ENCODE measurements around the gene KIF9.
"Not testable (repeated sequence)": the region's sequence is repeated elsewhere in the genome, so short reads cannot be mapped to it uniquely, and the experiment has no call there.

Gene KIF9, protein sequence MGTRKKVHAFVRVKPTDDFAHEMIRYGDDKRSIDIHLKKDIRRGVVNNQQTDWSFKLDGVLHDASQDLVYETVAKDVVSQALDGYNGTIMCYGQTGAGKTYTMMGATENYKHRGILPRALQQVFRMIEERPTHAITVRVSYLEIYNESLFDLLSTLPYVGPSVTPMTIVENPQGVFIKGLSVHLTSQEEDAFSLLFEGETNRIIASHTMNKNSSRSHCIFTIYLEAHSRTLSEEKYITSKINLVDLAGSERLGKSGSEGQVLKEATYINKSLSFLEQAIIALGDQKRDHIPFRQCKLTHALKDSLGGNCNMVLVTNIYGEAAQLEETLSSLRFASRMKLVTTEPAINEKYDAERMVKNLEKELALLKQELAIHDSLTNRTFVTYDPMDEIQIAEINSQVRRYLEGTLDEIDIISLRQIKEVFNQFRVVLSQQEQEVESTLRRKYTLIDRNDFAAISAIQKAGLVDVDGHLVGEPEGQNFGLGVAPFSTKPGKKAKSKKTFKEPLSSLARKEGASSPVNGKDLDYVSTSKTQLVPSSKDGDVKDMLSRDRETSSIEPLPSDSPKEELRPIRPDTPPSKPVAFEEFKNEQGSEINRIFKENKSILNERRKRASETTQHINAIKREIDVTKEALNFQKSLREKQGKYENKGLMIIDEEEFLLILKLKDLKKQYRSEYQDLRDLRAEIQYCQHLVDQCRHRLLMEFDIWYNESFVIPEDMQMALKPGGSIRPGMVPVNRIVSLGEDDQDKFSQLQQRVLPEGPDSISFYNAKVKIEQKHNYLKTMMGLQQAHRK

DNA sequence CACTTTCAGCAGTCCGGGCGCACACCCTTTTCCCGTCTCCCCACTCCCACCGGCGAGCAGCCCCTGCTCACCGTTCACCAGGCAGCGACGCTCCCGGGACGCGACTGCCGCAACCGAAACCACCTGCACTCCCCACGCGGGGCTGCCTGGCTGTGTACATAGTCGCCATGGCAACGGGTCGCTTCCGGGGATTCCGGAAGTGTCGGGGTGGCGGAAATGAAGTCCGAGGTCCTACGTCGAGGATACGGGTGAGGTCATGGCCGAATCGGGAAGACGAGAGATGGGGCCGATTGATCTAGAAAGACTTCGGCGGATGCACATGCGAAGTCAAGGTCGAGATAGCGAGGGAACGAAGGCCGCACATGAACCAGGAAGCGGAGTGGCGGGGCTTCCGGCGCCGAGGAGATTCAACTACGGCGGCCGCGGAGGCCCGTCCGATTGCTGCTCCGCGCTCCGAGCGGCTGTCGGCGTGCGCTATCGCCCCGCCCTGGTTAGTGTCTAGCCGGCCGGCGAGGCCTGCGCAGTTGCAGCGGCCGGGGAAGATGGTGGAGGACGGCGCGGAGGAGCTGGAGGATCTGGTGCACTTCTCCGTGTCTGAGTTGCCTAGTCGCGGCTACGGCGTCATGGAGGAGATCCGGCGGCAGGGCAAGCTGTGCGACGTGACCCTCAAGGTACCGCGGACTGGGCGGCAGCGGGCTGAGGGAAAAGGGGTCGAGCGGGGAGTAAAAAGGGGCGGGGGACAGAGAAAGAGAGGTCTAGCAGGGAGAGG, at the start of gene KIF9, which contains the start of gene KLHL18:
TSS of gene KIF9 (minus strand) at position 376 of the 769 bp plus-strand sequence. CDS start 5,425 bp downstream, outside the sequence.
TSS of gene KLHL18 (plus strand) at position 521 of the 769 bp plus-strand sequence. CDS start at position 543, 22 bp downstream.
- H3K9me3 Mint-ChIP-seq, result no peaks in the 10 kb centered on the region
- peaks cover 6% of the 10 kb centered on the region for H3K36me3 Mint-ChIP-seq (ENCODE audit: low read depth)
- H3K27me3 Mint-ChIP-seq (ENCODE audit: low read depth), result no peaks in the 10 kb centered on the region
- peak within 1 kb of the TSS; percentile 94 for H3K4me3 Mint-ChIP-seq
- peak within 1 kb of the TSS; percentile 99 for H3K27ac Mint-ChIP-seq
- peaks cover 20% of the 10 kb centered on the region for H3K4me1 Mint-ChIP-seq (ENCODE audit: low read depth)

DNA sequence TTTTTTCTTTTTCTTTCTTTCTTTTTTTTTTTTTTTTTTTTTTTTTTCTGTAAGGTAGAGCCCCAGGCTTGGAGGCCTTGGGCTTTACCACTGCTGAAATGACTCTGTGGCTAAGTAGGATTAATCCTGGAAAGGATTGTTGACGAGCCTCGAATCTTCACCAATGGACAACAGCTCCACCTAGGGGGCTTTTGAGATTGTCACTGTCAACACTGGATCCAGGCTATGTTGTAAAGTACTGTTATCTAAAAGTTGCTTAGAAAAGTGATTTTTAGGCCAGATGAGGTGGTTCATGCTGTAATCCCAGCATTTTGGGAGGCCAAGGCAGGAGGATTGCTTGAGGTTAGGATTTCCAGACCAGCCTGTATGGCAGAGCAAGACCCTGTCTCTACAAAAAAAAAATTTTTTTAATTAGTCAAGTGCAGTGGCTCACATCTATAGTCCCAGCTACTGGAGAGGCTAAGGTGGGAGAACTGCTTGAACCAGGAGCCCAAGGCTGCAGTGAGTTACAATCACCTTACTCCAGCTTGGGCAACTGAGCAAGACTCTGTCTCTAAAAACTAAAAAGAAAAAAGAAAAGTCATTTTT, 41.8 kb upstream of the KIF9 start:
- Mint-ChIP-seq H3K9me3 (no peaks in the 10 kb centered on the region), H3K36me3 (ENCODE audit: low read depth) (peaks cover 12% of the 10 kb centered on the region)

DNA sequence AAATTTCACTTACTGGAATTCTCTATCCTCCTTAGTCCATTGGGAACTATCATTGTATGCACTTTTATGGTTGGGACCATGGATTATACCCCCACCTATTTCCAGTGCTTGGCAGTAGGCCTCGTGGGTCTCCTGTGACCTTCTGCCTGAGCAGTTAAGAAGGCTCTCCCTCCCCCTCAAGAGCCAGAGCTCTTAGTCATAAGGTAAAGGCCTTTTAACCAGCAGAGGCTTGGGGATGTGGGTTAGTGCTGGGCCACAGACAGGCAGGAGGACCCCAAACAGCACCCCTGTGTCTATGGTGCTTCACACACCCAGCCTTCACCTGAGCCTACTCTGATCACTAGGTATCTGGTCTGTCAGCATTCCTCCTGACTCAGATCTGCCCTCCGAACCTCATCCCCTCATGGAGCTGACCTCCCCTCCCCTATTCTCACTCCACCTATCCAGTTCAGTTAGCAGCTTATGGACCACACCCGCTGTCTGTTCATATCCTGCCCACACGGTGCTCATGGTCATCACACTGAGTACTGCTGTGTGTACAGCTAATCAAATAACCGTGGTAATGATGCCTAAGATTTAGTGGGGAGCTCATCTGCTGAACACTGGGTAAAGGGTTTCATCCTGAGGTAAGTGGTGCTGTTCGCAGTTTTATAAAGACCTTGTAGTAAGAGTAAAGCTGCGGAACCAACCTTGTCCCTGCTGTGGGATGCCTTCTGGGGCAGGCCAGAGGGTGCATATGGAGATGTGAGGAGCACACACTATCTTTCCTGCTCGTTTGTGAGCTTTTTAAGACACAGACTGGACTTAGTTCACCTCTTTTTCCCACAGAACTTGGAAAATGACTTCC, 41.1 kb upstream of the KIF9 start:
- H3K4me1 Mint-ChIP-seq (ENCODE audit: low read depth), result peaks cover 5% of the 10 kb centered on the region
- peaks cover 12% of the 10 kb centered on the region for H3K36me3 Mint-ChIP-seq (ENCODE audit: low read depth)
- no peaks in the 10 kb centered on the region for H3K27me3 Mint-ChIP-seq (ENCODE audit: low read depth)
- no peak overlapping the region for H3K27ac Mint-ChIP-seq
- H3K9me3 Mint-ChIP-seq, result no peaks in the 10 kb centered on the region
- H3K4me3 Mint-ChIP-seq, result no peak overlapping the region

More for the DNA sequence above, 41.8 kb upstream of the KIF9 start:
- Mint-ChIP-seq H3K27ac (no peak overlapping the region), H3K27me3 (ENCODE audit: low read depth) (no peaks in the 10 kb centered on the region), H3K4me1 (ENCODE audit: low read depth) (peaks cover 5% of the 10 kb centered on the region), H3K4me3 (no peak overlapping the region)

DNA sequence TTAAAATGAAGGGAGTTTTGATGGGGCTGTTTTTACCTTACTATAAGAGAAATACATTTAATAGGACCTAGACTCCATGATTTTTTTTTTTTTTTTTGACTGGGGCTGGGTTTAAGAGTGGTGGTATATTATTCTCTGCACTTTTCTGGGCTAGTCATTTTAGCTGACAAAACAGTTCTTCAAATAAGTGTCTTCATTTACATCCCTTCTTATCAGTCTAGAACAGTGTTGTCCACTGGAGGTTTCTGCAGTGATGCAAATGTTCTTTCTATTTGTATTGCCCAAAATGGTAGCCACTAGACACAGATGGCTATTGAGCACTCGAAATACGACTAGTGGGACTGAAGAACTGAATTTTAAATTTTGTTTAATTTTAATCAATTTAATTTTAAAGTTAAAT, 37.4 kb upstream of the KIF9 start:
- Mint-ChIP-seq H3K36me3 (ENCODE audit: low read depth) (peaks cover 11% of the 10 kb centered on the region), H3K27ac (no peak overlapping the region), H3K4me3 (no peak overlapping the region), H3K27me3 (ENCODE audit: low read depth) (no peaks in the 10 kb centered on the region), H3K9me3 (no peaks in the 10 kb centered on the region), H3K4me1 (ENCODE audit: low read depth) (peaks cover 5% of the 10 kb centered on the region)

DNA sequence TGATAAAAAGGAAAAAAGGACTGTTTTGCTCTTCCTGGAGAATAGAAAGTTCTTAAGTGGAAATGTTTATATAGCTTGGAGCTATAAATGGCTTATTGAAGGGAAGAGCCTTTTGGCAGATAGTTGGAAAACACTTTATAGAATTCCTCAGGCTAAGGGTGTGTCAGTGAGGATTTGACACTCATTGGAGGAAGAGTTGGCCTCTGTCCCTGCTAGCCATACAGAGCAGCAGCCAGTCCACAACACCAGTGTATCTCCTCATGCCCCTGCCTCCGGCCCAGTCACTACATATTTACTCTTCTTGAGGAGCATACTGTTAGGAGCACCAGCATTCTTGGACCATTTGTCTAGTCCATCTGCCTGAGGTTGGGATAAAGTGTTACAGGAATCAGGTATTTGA, 36.3 kb upstream of the KIF9 start:
- Mint-ChIP-seq H3K4me3 (no peak overlapping the region), H3K4me1 (ENCODE audit: low read depth) (peaks cover 5% of the 10 kb centered on the region), H3K27me3 (ENCODE audit: low read depth) (no peaks in the 10 kb centered on the region), H3K36me3 (ENCODE audit: low read depth) (peaks cover 10% of the 10 kb centered on the region), H3K27ac (no peak overlapping the region), H3K9me3 (no peaks in the 10 kb centered on the region)

DNA sequence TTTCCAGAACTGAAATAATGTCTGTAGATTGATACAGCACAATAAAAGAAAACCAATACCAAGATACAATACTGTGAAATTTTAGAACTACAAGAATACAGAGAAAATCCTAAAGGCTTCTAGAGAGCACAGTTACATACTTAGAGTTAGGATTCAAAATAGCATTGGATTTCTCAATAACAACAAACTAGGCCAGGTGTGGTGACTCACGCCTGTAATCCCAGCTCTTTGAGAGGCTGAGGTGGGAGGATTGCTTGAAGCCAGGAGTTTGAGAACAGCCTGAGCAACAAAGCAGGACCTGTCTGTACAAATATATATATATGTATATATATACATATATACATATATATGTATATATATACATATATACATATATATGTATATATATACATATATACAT, 33.6 kb upstream of the KIF9 start:
- H3K36me3 Mint-ChIP-seq (ENCODE audit: low read depth); H3K27ac Mint-ChIP-seq; H3K9me3 Mint-ChIP-seq; H3K4me3 Mint-ChIP-seq; H3K4me1 Mint-ChIP-seq (ENCODE audit: low read depth); H3K27me3 Mint-ChIP-seq (ENCODE audit: low read depth): not testable (repeated sequence)

DNA sequence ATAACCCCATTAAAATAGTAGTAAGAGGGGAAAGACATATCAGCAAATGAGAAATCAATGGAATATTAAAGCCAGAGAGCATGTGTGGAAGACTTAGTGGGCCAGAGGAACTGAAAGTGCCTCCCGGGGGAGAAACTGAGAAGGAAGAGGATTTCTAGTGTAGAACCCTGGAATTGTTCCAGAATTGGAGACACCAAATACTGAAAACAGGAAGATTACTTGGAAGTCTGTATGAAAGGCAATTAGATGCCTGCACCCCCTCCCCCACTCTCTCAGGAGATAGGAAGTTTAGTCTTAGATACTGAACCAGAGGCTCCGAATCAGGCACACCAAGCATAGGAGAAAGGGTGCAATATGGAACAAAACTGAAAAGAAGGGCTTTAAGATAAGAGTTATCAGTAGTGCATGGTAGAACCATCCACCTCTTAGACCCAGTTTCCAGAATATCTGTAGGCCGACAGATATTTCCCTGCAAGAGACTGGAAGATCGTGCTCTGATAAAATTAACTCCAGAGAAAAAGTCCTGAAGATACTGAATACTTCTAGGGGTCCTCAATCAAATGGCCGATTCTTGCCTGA, 32.6 kb upstream of the KIF9 start:
- Mint-ChIP-seq H3K4me3 (no peak overlapping the region), H3K27ac (no peak overlapping the region), H3K36me3 (ENCODE audit: low read depth) (peaks cover 3% of the 10 kb centered on the region), H3K27me3 (ENCODE audit: low read depth) (no peaks in the 10 kb centered on the region), H3K4me1 (ENCODE audit: low read depth) (peaks cover 2% of the 10 kb centered on the region), H3K9me3 (no peaks in the 10 kb centered on the region)

DNA sequence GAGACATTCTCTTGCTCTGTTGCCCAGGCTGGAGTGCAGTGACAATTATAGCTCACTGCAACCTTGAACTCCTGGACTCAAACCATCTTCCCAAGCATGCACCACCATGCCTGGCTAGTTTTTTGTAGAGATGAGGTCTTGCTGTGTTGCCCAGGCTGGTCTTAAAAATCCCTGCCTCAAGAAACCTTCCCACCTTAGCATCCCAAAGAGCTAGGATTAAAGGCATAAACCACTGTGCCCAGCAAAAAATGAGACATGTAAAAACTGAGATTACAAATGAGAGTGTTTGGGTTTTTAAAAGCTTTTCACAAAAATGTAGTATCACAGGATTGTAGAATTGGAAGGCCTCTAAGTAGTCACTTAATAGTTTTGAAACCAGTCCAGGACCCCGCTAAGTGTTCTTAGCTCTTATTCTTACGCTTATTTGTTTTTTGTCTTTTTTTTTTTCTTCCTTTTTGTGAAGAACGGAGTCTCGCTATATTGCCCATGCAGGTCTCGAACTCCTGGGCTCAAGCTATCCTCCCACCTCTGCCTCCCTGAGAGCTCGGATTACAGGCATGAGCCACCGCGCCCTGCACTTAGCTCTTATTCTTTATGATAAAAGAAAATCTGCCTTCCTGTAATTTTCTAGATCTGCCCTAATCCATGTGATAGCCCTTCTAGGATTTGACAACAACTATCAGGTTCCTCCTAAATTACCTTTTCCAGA, 31.6 kb upstream of the KIF9 start:
- H3K27me3 Mint-ChIP-seq (ENCODE audit: low read depth), result no peaks in the 10 kb centered on the region
- peaks cover 2% of the 10 kb centered on the region for H3K4me1 Mint-ChIP-seq (ENCODE audit: low read depth)
- no peak overlapping the region for H3K4me3 Mint-ChIP-seq
- H3K36me3 Mint-ChIP-seq (ENCODE audit: low read depth), result peaks cover 3% of the 10 kb centered on the region
- H3K27ac Mint-ChIP-seq, result peak overlapping the region; percentile 3
- H3K9me3 Mint-ChIP-seq, result no peaks in the 10 kb centered on the region

DNA sequence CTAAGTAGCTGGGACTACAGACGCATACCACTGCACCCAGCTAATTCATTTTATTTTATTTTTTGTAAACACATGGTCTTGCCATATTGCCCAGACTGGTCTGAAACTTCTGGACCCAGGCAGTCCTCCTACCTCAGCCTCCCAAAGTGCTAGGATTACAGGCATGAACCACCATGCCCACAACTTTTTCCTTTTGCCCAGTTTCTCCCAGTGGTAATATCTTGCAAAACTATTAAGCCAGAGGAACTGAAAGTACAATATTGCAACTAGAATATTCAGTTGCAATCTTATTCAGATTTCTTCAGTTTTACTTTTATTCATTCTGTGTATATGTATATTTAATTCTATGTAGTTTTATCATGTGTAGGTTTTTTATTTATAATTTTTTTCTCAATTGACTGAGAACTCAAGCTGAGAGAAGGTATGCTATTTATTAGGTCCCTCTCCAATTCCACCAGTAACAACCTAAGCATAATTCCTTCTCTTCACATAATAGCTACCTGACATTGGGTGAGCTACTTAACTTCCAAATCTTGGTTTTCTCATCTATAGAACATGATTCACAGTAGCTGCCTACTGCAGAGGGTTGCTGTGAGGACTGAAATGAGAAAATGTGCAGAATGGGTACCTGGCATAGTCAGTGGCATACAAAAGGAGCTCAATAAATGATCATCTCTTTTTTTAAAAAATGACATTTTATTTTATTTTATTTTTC, 30.9 kb upstream of the KIF9 start:
- peaks cover 7% of the 10 kb centered on the region for H3K36me3 Mint-ChIP-seq (ENCODE audit: low read depth)
- no peak overlapping the region for H3K27ac Mint-ChIP-seq
- H3K27me3 Mint-ChIP-seq (ENCODE audit: low read depth), result no peaks in the 10 kb centered on the region
- H3K9me3 Mint-ChIP-seq, result no peaks in the 10 kb centered on the region
- H3K4me1 Mint-ChIP-seq (ENCODE audit: low read depth), result peaks cover 2% of the 10 kb centered on the region
- H3K4me3 Mint-ChIP-seq, result no peak overlapping the region

DNA sequence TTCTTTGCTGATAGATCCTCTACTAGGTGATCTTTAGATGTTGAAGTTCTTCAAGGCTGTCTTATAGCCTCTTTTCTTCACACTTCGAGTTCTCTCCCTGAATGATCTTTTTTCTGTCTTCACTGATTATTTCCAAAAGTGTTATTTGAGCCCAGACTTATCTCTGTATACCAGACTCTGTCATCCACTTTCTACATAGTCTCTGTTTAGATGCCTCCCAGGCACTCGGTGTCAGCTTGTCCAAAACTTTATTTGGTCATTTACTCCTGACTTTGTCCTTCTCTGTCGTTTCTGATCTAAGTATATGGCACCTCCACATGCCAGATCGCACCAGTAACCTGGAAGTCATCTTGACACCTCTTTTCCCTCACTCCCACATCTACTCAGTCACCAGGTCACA, 27.8 kb upstream of the KIF9 start:
- Mint-ChIP-seq H3K27me3 (ENCODE audit: low read depth) (no peaks in the 10 kb centered on the region), H3K9me3 (no peaks in the 10 kb centered on the region), H3K36me3 (ENCODE audit: low read depth) (peaks cover 11% of the 10 kb centered on the region), H3K27ac (no peak overlapping the region), H3K4me3 (no peak overlapping the region), H3K4me1 (ENCODE audit: low read depth) (peaks cover 4% of the 10 kb centered on the region)

DNA sequence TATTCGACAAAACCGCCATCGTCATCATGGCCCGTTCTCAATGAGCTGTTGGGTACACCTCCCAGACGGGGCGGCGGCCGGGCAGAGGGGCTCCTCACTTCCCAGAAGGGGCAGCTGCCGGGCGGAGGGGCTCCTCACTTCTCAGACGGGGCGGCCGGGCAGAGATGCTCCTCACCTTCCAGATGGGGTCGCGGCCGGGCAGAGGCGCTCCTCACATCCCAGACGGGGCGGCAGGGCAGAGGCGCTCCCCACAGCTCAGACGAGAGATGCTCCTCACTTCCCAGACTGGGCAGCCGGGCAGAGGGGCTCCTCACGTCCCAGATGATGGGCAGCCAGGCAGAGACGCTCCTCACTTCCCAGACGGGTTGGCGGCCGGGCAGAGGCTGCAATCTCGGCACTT, 26.6 kb upstream of the KIF9 start:
- not testable (repeated sequence) for H3K27me3 Mint-ChIP-seq (ENCODE audit: low read depth); H3K4me3 Mint-ChIP-seq; H3K9me3 Mint-ChIP-seq; H3K4me1 Mint-ChIP-seq (ENCODE audit: low read depth); H3K27ac Mint-ChIP-seq
- H3K36me3 Mint-ChIP-seq (ENCODE audit: low read depth), result peaks cover 17% of the 10 kb centered on the region

DNA sequence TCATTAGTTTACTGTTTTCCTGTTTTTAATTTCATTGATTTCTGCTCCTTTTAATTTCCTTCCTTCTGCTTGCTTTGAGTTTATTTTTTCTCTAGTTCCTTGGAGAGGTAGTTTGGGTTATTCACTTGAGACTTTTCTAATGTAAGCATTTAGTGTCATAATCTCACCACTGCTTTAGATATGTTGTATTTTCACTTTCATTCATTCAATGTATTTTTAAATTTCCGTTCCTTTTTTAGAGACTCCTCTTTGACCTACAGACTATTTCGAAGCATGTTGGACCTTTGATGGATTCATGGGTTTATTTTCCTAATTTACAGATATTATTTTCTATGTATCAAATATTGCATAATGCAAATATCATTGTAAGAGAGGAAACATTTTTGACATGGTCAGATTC, 23.4 kb upstream of the KIF9 start:
- H3K4me1 Mint-ChIP-seq (ENCODE audit: low read depth), result peaks cover 4% of the 10 kb centered on the region
- no peak overlapping the region for H3K4me3 Mint-ChIP-seq
- peaks cover 28% of the 10 kb centered on the region for H3K36me3 Mint-ChIP-seq (ENCODE audit: low read depth)
- no peaks in the 10 kb centered on the region for H3K27me3 Mint-ChIP-seq (ENCODE audit: low read depth)
- no peak overlapping the region for H3K27ac Mint-ChIP-seq
- H3K9me3 Mint-ChIP-seq, result no peaks in the 10 kb centered on the region

All from T-helper 1 cell treated with Interleukin-12 subunit alpha and Interleukin-12 subunit beta and Interleukin-4 antibody, amounts not matched to agents 30 μg/mL and 1 μg/mL, for 36 hours (primary cell).